Osteoblast (primary cell): ENCODE measurements around the gene CDIP1. TPM values are rescaled to one million over a fixed set of nuclear protein-coding genes. Genes with fewer than 3 reads are reported as not detected.

Experiments used
- DNase-seq: peaks from one replicate; pipeline ENCODE4 v3.0.0; 2011; ENCODE audit warnings: low spot score, mixed read lengths; ENCODE audit not compliant: insufficient read length; ENCODE audit errors: missing footprints
- H2AFZ ChIP-seq: 2 replicates; pipeline ENCODE4 v1.6.0; 2011; ENCODE audit warnings: mild to moderate bottlenecking, low read length
- H3K27ac ChIP-seq: 2 replicates; pipeline ENCODE4 v1.5.1; 2011; ENCODE audit warnings: mild to moderate bottlenecking, low read depth, low read length, moderate library complexity
- H3K27me3 ChIP-seq: 2 replicates; pipeline ENCODE4 v1.6.0; 2012; ENCODE audit warnings: mild to moderate bottlenecking, control low read depth, inconsistent platforms, low read length, moderate library complexity; ENCODE audit not compliant: insufficient read depth
- H3K36me3 ChIP-seq: 2 replicates; pipeline ENCODE4 v1.5.1; 2011; ENCODE audit warnings: mild to moderate bottlenecking, low read length, control low read depth, moderate library complexity; ENCODE audit not compliant: insufficient read depth
- H3K4me1 ChIP-seq: 2 replicates; pipeline ENCODE4 v1.5.1; 2011; ENCODE audit warnings: mild to moderate bottlenecking, low read length, control low read depth, moderate library complexity; ENCODE audit not compliant: insufficient read depth
- H3K4me2 ChIP-seq: 2 replicates; pipeline ENCODE4 v1.6.0; 2011; ENCODE audit warnings: mild to moderate bottlenecking, low read length; ENCODE audit not compliant: insufficient read depth
- H3K4me3 ChIP-seq: fragments of 200-600 bp; sonication (generic); 3 replicates; pipeline ENCODE4 v1.5.1; 2012; ENCODE audit warnings: mild to moderate bottlenecking, low read length, inconsistent platforms; ENCODE audit not compliant: insufficient read depth
- H3K79me2 ChIP-seq: 2 replicates; pipeline ENCODE4 v1.6.0; 2012; ENCODE audit warnings: mild to moderate bottlenecking, low read length, control low read depth, inconsistent platforms; ENCODE audit not compliant: insufficient read depth
- H3K9me3 ChIP-seq: 2 replicates; pipeline ENCODE4 v1.5.1; 2011; ENCODE audit warnings: low read depth, low read length, control low read depth
- H4K20me1 ChIP-seq: 2 replicates; pipeline ENCODE4 v1.6.0; 2012; ENCODE audit warnings: mild to moderate bottlenecking, low read length, control low read depth; ENCODE audit not compliant: insufficient read depth
- total RNA-seq: library from RNA; depleted of rRNA; stranded (reverse); fragments of >200 nt; gene quantifications from 2 replicates; pipeline ENCODE4 v1.2.3, GENCODE V29; 2012
- TF ChIP-seq, protein P1 (sequence below): IDR thresholded peaks from 2 replicates; pipeline ENCODE4 v1.5.1; 2011; ENCODE audit warnings: mild to moderate bottlenecking, low read depth, low read length, moderate library complexity; ENCODE audit errors: extremely low read depth

The CDIP1 gene
- total RNA-seq, 1 donor, result 10.5 TPM

- TF ChIP-seq, protein P1, sequence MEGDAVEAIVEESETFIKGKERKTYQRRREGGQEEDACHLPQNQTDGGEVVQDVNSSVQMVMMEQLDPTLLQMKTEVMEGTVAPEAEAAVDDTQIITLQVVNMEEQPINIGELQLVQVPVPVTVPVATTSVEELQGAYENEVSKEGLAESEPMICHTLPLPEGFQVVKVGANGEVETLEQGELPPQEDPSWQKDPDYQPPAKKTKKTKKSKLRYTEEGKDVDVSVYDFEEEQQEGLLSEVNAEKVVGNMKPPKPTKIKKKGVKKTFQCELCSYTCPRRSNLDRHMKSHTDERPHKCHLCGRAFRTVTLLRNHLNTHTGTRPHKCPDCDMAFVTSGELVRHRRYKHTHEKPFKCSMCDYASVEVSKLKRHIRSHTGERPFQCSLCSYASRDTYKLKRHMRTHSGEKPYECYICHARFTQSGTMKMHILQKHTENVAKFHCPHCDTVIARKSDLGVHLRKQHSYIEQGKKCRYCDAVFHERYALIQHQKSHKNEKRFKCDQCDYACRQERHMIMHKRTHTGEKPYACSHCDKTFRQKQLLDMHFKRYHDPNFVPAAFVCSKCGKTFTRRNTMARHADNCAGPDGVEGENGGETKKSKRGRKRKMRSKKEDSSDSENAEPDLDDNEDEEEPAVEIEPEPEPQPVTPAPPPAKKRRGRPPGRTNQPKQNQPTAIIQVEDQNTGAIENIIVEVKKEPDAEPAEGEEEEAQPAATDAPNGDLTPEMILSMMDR, result no peak
- no peak overlapping the region for H3K27ac ChIP-seq
- DNase-seq, result no peak
- H3K4me3 ChIP-seq, result no peak overlapping the region
- no peaks in the 10 kb centered on the region for H4K20me1 ChIP-seq
- peaks cover 5% of the 10 kb centered on the region for H3K9me3 ChIP-seq
- no peaks in the 10 kb centered on the region for H3K36me3 ChIP-seq
- no peaks in the 10 kb centered on the region for H3K4me1 ChIP-seq
- H3K4me2 ChIP-seq, result no peak overlapping the region
- H2AFZ ChIP-seq, result no peak overlapping the region
- H3K27me3 ChIP-seq, result peaks cover 3% of the 10 kb centered on the region
- no peaks in the 10 kb centered on the region for H3K79me2 ChIP-seq
These were observed 5.9 kb upstream of the CDIP1 start for GRCh38 chr16:4544473-4544872.

DNA sequence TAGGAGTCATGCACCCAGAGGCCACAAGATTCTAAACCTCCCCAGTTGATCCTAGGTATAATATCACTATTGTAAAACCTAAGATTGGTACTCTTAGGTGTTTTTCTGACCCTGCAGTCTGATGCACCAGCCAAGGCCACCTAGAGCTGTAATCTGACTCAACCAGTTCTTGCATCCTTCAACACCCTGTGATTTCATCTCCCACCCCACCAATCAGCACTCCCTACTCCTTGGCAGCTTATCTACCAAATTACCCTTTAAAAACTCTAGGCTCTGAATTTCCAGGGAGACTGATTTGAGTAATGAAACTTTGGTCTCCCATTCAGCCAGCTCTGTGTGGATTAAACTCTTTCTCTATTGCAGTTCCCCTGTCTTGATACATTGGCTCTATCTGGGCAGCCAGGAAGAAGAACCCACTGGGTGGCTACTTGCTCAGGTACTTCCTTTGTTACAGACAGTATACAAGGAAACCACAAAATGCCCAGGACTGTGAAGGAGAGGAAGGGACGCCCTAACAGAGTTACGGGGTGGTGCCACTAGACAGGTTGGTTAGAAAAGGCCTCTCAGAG lies 1.2 kb upstream of the CDIP1 start:
- H4K20me1 ChIP-seq, result no peaks in the 10 kb centered on the region
- no peak overlapping the region for H3K4me2 ChIP-seq
- peaks cover 12% of the 10 kb centered on the region for H3K27me3 ChIP-seq
- TF ChIP-seq, protein P1, result no peak
- peaks cover 5% of the 10 kb centered on the region for H3K9me3 ChIP-seq
- no peak overlapping the region for H3K27ac ChIP-seq
- H3K4me3 ChIP-seq, result no peak overlapping the region
- no peak for DNase-seq
- H3K4me1 ChIP-seq, result no peaks in the 10 kb centered on the region
- H2AFZ ChIP-seq, result no peak overlapping the region
- H3K36me3 ChIP-seq, result no peaks in the 10 kb centered on the region
- peaks cover 25% of the 10 kb centered on the region for H3K79me2 ChIP-seq

- Histone ChIP-seq H3K4me1 (no peaks in the 10 kb centered on the region), H2AFZ (peak overlapping the region; percentile 53), H3K4me3 (peak overlapping the region; percentile 80), H3K36me3 (no peaks in the 10 kb centered on the region), H3K27me3 (peaks cover 12% of the 10 kb centered on the region), H3K4me2 (peak overlapping the region; percentile 79), H4K20me1 (no peaks in the 10 kb centered on the region), H3K9me3 (peaks cover 5% of the 10 kb centered on the region), H3K79me2 (peaks cover 29% of the 10 kb centered on the region), H3K27ac (no peak overlapping the region)
- DNase-seq, result peak; percentile 83
- TF ChIP-seq, protein P1, result no peak
These were observed 913 bp downstream of the CDIP1 start for GRCh38 chr16:4537376-4538343.
